Loucy (cell line): Measurements from ENCODE around the gene ING5.

Source experiments
- EZH2phosphoT487 ChIP-seq: fragments of 200-600 bp; IDR thresholded peaks from 2 replicates; pipeline ENCODE4 v1.6.1; 2018; ENCODE audit warnings: antibody characterized with exemption, mild to moderate bottlenecking, moderate library complexity, borderline replicate concordance
- TF ChIP-seq, protein P1 (sequence below): fragments of 200-600 bp; sonication (generic); conservative IDR thresholded peaks from 2 replicates; pipeline ENCODE4 v1.5.1; 2014; ENCODE audit warnings: mild to moderate bottlenecking, antibody characterized with exemption, low read length

GRCh38 chr2:241775223-241776177 is 73.7 kb downstream of the ING5 start:
- TF ChIP-seq, protein P1, sequence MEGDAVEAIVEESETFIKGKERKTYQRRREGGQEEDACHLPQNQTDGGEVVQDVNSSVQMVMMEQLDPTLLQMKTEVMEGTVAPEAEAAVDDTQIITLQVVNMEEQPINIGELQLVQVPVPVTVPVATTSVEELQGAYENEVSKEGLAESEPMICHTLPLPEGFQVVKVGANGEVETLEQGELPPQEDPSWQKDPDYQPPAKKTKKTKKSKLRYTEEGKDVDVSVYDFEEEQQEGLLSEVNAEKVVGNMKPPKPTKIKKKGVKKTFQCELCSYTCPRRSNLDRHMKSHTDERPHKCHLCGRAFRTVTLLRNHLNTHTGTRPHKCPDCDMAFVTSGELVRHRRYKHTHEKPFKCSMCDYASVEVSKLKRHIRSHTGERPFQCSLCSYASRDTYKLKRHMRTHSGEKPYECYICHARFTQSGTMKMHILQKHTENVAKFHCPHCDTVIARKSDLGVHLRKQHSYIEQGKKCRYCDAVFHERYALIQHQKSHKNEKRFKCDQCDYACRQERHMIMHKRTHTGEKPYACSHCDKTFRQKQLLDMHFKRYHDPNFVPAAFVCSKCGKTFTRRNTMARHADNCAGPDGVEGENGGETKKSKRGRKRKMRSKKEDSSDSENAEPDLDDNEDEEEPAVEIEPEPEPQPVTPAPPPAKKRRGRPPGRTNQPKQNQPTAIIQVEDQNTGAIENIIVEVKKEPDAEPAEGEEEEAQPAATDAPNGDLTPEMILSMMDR: no peak
- TF ChIP-seq EZH2phosphoT487: no peak
